ENCODE data around the gene GAREM1.

GAREM1 gene

DNA sequence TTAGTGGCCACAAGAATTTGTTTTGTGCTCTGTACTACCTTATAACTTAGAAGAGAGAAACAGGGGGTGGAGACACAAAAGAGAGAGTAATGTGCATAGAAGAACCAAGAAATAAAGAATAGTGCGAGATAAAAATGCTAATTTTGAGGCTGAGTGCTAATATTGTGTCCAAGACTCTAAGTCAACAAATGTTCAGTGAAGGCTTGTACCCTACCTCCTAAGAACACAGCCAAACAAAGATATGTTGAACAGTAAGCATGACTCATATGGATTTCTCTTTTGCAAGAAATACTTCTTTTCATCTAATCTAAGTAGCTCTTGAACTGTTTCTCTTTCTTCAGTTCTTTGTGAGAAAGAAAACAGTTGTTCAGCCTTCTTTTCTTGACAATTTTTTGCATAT, 45.2 kb downstream of the GAREM1 start:
- DNase-seq (ENCODE audit: low read depth), result peak; percentile 87
- no peak overlapping the region for H3K4me3 ChIP-seq (ENCODE audit: low read depth, low read length)
- TF ChIP-seq, protein P1, sequence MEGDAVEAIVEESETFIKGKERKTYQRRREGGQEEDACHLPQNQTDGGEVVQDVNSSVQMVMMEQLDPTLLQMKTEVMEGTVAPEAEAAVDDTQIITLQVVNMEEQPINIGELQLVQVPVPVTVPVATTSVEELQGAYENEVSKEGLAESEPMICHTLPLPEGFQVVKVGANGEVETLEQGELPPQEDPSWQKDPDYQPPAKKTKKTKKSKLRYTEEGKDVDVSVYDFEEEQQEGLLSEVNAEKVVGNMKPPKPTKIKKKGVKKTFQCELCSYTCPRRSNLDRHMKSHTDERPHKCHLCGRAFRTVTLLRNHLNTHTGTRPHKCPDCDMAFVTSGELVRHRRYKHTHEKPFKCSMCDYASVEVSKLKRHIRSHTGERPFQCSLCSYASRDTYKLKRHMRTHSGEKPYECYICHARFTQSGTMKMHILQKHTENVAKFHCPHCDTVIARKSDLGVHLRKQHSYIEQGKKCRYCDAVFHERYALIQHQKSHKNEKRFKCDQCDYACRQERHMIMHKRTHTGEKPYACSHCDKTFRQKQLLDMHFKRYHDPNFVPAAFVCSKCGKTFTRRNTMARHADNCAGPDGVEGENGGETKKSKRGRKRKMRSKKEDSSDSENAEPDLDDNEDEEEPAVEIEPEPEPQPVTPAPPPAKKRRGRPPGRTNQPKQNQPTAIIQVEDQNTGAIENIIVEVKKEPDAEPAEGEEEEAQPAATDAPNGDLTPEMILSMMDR (conservative IDR thresholded peaks at IDR 0.05; ENCODE audit: low read depth, low read length), result no peak

DNA sequence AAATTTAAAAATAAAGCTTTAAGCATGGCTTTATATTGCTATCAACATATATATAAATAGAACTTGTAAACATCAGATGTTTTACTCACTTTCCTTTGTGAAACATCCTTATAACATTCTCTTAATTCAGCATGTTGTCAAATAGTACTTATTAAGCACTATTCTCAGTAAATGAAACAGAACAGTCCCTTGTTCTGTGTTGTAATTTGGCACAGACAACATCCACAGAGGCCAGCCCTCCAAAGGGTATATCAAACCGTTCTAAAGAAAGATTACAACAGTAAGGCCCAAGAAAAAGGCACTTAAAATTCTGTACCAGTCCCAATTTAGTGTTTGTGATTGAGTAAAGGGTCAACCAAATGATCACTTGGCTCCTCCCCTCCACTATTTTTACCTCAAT, 46.0 kb downstream of the GAREM1 start:
- H3K4me3 ChIP-seq (ENCODE audit: low read depth, low read length), result no peak overlapping the region
- DNase-seq (ENCODE audit: low read depth), result peak; percentile 52
- TF ChIP-seq, protein P1 (conservative IDR thresholded peaks at IDR 0.05; ENCODE audit: low read depth, low read length), result no peak

DNA sequence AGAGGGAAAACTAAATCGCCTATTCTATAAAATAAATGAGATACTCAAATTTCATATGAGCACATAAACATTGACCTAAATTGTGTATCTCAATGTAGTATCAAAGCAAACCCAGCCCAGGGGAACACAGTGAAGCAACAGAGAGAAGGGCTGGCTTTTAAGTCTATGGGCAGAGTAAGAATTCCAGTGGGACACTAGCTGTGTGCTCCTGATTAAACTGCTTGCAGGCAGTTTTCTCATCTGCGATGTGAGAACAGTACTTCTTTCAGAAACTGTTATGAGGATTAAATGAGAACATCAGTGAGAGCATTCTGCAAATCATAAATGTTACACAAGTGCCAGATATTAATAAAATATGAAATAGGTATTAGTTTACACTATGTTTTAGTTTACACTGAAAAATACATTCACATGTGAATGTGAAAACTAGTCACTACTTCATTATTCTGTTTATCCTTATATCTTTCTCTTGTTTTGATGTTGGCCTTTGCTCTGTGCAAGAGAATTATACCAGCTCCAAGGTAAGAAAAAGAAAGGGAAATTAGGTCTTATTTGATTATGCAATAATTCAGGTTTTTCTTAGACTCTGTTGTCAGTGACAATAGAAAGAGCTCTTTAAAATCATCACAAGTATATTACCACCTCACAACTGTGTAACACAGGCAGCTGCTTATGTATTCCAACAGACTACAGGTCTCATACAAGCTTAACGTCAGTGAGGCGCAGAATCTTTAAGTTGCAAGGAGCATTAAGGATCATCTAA, 47.5 kb downstream of the GAREM1 start:
- TF ChIP-seq, protein P1 (conservative IDR thresholded peaks at IDR 0.05; ENCODE audit: low read depth, low read length), result no peak
- DNase-seq (ENCODE audit: low read depth), result no peak
- H3K4me3 ChIP-seq (ENCODE audit: low read depth, low read length), result no peak overlapping the region

DNA sequence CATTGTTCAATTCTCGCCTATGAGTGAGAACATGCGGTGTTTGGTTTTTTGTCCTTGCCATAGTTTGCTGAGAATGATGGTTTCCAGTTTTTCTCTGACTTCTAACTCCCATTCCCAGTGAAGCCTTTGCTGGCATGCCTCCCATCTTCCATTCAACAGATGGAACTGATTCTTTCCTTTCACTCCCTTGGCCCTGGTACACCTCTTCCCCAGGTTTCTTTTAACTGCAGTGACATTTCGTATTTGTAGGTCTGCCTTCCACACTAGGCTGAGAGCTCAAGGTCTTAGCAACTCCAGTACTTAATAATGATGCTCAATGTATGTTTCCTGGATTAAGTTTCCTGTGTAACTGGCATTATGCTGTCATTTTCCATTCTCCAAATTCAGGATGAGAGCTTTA, 48.5 kb downstream of the GAREM1 start:
- H3K4me3 ChIP-seq (ENCODE audit: low read depth, low read length), result no peak overlapping the region
- no peak for DNase-seq (ENCODE audit: low read depth)
- TF ChIP-seq, protein P1 (conservative IDR thresholded peaks at IDR 0.05; ENCODE audit: low read depth, low read length), result no peak

DNA sequence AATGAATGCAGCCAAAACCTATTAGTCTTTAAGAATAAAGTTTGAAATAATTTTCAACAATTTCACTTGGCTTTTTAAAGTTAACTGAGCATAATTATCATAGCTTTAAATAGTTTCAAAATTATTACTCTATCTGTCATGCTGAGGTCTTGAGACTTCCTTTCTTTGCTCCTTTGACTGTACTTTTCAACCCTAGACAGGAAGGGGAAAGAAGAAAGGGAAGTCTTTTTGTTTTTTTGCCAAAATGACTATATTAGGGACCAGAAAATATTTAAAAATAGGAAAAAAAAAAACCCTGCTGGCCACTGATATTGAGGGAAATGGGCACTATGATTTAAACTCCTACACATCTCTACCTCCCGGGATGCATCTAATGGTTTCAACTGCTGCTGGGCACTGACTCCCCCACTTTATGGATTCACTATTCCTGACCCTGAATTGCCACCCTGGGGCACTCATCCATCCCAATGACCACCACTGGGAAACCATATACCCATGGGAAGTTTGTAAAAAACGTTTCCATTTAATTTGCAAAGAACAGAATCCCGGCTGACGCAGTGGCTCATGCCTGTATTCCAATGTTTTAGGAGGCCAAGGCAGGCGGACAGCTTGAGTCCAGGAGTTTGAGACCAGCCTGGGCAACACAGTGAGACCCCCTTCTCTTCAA, 50.5 kb downstream of the GAREM1 start:
- DNase-seq (ENCODE audit: low read depth), result no peak
- no peak overlapping the region for H3K4me3 ChIP-seq (ENCODE audit: low read depth, low read length)
- TF ChIP-seq, protein P1 (conservative IDR thresholded peaks at IDR 0.05; ENCODE audit: low read depth, low read length), result no peak

DNA sequence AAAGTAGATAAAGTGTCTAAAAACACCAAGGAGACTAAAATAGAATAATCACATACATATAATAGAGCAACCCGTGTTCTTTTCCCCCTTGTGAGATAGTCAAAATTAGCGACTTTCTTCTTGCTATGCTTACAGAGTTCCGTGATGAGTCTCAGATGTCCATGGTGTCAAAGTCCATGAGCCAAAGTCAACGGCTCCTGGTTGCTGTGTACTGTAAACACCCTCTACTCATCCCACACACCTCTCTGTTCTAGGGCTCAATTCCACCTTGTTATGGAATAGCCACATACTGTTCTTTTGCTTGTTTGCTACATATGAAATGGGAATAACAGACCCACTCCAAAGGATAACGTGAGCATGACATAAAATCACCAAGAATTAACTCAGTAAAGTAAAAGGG, 52.5 kb downstream of the GAREM1 start:
- no peak overlapping the region for H3K4me3 ChIP-seq (ENCODE audit: low read depth, low read length)
- TF ChIP-seq, protein P1 (conservative IDR thresholded peaks at IDR 0.05; ENCODE audit: low read depth, low read length), result no peak
- DNase-seq (ENCODE audit: low read depth), result no peak

DNA sequence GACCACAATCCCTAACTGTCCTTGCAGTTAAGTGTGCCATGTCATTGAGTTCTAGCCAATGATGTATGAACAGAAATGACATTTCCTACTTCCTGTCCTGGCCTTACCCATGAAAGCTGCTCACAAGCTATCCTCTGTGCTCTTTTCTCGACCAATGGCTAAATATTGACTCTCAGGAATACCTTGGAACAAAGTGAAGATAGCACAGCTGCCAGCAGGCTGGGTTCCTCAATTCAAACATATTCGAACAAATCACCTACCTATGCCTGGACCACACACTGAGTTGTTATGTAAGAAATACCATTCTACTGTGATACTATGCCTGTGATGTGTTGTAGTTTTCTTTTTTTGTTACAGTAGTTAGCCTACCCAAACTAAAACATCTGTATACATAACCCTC, 65.1 kb downstream of the GAREM1 start:
- H3K4me3 ChIP-seq (ENCODE audit: low read depth, low read length), result no peak overlapping the region
- TF ChIP-seq, protein P1 (conservative IDR thresholded peaks at IDR 0.05; ENCODE audit: low read depth, low read length), result no peak
- DNase-seq (ENCODE audit: low read depth), result no peak

All from choroid plexus epithelial cell (primary cell).